GM18861 (cell line): ENCODE results near the gene LGALS4.
"Not testable (repeated sequence)": the region's sequence is repeated elsewhere in the genome, so short reads cannot be mapped to it uniquely, and the experiment has no call there.

Experiments used
- ATAC-seq: cut with Tn5 transposase; IDR thresholded peaks from one replicate; pipeline ENCODE4 v1.9.1; 2021; ENCODE audit not compliant: unreplicated experiment

Gene LGALS4

DNA sequence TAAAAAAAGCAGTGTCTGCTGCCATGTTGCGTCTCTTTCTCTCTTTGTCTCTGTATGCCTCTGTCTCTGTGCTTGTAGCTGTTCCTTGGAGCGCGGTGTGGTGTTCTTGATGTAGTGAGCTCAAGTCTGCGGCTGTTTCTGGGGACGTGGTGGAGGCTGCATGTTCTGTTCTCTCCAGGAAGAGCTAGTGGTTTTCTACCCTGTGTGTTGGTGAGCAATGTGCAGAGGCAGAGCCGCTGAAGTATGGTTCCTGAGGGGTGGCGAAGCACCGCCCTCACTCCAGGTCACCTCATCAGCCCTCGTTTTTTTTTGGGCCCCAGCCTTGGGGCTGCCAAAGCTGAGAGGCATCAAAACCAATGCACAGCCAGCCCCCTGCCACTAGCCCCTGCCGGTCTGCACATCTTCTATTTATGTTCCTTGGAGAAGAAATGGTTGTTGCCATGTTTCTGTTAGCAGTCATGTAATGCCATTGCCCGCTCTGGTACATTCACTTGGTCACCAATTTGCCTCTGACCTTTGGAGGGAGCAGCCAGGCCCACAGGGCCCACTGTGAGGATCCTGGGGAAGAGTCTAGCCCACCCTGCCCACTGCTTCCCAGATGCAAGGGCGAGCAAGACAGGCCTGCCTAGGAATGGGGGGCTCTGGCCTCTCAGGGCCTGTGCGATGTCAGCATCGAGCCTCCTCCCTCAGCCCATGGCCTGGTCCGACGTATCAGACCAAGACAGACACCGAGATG is 29.9 kb upstream of the LGALS4 start:
- ATAC-seq = no peak

GRCh38 chr19:38841787-38842438 is 29.2 kb upstream of the LGALS4 start:
- no peak for ATAC-seq

DNA sequence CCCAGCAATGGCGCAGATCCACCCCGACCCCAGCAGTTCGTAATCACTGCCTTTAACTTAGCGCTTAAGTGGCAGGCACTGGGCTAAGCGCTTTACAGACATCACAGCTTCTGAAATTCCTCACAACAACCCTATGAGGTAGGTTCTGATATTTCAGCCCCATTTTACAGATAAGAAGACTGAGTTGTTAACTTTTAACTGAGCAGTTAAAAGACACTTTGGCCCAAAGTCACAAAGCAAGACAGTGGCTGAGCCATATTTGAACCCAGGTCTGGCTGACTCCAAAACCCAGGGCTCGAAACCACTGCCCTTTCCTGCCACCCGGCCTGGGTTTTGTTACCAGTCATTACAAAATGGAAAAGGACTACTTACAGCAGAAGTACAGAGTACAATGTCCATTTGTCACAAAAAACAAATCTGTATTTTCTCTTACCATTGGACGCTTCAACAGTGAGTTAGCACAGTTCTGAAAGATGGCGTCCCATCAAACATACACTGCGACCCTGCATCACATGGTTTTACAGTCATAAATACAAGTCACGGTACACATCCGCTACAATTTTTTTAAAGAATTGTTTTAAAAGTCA is 28.5 kb upstream of the LGALS4 start:
- no peak for ATAC-seq

DNA sequence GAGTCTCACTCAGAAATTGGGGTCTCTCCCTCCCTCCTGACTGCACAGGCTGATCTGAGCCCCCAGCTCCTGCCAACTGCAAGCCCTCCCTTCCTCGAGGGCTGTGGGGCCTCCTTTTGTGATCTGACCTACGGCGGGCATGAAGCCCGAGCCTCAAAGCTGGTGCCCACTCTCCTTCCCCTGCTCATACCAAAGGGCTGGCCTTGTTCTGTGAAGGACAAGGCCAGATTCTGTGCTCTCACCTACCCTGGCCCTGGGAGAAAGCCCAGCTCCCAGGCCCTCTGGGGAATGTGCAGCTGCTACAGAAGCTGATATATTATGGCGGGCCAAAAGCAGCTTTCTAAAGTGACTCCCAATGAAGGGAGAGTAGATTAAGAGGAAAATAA is 27.8 kb upstream of the LGALS4 start:
- ATAC-seq = no peak

GRCh38 chr19:38839816-38840582 is 27.3 kb upstream of the LGALS4 start:
- no peak for ATAC-seq

- ATAC-seq = no peak
These were observed 26.4 kb upstream of the LGALS4 start for GRCh38 chr19:38838986-38839761.

DNA sequence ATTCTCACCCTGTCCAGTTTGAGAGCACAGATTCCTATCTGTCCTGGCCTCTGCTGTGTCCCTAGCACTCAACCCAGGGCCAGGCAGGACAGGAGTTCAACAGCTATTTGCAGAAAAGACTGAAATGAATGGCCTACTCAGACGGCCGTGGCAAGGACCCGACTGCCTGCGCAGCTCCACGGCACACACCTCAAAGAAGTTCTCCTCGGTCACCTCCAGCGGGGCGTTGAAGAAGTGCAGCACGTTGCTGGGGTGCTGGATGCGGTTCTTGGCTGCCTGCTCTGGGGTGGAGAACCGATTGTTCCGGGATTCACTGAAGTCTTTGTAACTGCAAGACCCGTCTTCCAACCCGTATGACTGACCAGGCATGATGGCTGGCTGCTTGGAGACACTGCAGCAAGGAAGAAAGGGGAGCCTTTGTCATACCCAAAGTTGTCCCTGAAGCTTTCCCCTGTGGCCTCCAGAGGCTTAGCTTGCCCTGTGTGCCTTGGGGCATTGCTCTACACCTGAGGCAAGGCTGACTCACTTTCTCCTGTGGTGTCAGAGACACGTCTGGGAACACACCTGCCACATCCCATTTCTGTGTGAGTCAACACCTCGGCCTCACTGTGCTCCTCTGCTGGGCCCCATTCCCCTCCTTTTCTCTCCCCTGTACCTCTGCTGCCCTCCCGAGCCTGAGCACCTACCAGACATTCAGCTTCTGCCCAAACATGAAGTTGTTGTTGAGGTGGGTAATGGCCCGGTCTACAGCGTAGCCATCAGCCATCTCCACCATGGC is 25.7 kb upstream of the LGALS4 start:
- ATAC-seq = no peak

GRCh38 chr19:38837656-38838121 is 24.9 kb upstream of the LGALS4 start:
- ATAC-seq = no peak

DNA sequence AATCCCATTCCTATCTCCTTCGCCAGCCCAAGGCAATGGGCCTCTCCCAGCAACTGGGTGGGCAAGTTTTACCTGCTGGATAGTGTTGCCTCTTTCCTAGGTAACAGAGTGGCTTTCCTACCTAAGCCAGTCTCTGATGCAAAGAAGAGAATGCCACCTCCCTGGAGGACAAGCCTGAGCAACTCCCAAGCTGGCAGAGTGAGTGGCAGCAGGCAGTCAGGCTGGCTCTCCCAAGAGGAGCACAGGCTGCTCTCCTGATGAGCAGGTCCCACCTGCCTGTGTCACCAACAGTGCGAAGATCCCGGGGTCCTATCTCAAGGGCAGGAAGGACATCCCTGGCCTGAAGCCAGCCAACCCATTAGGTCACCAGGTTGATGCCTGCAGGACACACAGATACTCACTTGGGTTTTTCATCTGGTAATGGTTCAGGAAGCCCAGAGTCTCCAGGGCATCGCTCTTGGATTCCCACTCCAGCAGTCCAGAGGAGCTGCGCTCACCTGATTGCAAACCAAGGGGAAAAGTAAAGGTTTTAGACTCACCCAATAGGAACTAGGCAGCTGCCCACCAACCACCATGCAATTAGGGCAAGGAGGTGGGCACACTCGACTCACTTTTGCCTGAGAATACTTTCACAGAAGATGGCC is 24.4 kb upstream of the LGALS4 start:
- no peak for ATAC-seq

DNA sequence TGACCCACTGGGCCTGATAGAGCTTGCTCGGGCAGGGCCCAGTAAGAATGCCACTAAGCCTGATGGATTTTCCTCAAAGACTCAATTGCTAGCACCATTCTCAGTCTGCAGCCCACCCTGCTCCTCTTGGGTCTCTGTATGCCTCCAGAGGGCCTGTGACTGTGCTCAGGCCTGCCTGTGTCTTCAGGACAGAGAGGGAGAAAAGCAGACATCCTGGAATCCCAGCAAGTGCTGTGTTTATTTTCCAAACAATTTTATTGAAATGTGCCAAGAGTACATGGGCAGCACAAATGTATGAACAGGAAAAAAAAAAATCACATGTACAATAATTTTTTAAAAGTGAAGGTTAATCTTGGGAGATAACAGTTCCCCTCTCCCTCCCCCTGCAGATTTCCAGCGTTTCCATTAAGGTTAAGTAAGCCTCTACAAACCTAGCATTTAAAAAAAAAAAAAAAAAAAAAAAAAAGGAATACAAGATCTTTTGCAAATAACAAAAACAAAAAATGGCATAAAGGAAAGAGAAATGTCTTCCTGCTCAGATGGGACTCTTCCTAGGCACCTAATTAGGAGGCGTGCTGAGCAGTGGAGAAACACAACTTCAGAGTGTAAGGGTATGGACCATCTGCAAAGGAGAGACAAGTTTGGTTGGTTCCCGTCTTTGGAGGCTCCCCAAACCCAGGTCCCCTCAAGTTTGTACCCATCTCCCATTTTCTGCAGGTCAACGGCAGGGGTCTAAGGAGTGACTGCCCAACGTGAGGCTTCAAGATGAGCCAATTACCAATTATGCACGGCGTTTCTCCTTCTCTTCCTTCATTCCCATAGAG is 23.6 kb upstream of the LGALS4 start:
- no peak for ATAC-seq

DNA sequence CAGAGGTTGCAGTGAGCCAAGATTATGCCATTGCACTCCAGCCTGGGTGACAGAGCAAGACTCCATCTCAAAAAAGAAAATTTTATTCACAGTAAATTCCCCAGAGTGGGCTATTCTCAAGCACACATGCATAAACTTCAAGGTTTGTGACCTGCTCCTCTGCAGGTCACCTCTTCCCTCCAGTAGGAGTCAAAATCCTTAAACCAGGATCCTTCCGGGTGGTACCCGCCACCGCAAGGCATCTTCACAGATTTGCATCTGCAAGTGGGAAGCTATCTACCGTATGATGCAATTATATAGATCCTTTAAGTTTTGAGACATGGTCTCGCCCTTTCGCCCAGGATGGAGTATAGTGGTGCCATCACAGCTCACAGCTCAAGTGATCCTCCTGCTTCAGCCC is 21.8 kb upstream of the LGALS4 start:
- ATAC-seq = no peak

- ATAC-seq = no peak
These were observed 21.4 kb upstream of the LGALS4 start for GRCh38 chr19:38834104-38834490.

- ATAC-seq = no peak
These were observed 20.3 kb upstream of the LGALS4 start for GRCh38 chr19:38833092-38833425.

DNA sequence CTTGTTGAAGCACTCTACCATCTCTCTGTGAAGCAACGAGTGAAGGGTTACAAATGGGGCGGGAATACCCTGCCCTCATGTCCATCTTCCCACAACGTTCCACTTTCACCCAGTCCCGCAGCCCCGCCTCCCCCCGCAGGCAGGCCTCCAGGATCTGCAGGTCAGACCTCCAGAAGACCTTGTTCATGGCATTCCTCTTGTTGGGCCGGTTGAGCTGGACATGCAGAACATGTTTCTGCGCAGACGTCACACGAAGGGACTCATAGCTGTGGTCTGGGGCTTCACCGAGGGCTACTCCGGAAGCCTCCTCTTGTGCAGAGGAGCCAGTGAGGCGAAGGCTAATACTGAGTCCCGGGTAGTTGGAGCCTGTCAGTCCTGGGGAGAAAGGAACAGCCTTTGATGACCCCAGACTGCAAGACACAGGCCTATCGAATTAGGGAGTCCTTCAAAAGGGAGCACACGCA is 18.4 kb upstream of the LGALS4 start:
- ATAC-seq = peak; percentile 32

DNA sequence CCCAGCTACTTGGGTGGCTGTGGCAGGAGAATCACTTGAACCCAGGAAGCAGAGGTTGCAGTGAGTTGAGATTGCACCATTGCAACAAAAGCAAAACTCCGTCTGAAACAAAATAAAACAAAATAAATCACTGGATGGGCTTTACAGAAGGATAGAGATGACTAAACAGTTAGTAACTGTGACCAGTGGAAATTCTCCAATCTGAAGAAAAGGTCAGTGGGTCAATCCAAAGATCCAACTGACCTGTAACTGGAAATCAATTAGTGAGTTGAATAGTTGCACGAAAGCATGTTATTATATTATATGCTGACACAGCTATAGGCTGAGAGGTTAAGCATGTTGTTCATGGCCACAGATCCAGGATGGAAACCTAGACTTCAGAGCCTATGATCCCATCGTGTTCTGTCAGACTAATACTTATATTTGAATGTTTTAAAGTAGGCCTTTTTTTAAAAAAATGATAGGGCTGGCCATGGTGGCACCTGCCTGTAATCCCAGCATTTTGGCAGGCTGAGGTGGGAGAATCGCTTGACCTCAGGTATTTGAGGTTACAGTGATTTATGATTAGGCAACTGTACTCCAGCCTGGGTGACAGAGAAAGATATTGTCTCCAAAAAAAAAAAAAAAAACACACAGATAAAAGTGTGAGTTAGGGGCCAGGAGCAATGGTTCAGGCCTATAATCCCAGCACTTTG is 17.4 kb upstream of the LGALS4 start:
- no peak for ATAC-seq

GRCh38 chr19:38829203-38829602 is 16.5 kb upstream of the LGALS4 start:
- ATAC-seq = not testable (repeated sequence)

GRCh38 chr19:38826856-38827551 is 14.3 kb upstream of the LGALS4 start:
- ATAC-seq = no peak
